Measurements from ENCODE around the gene ZXDC. TPM values are rescaled to one million over a fixed set of nuclear protein-coding genes. Genes with fewer than 3 reads are reported as not detected.

The ZXDC gene
- total RNA-seq, 1 donor from 2014 or later = 20.7 TPM

- DNase-seq = no peak
These were observed 23.5 kb downstream of the ZXDC start for GRCh38 chr3:126452213-126452612.

GRCh38 chr3:126451511-126451910, 24.2 kb downstream of the ZXDC start:
- DNase-seq = no peak

GRCh38 chr3:126450744-126451143, 24.9 kb downstream of the ZXDC start:
- no peak for DNase-seq

GRCh38 chr3:126450219-126450618, 25.5 kb downstream of the ZXDC start:
- no peak for DNase-seq

GRCh38 chr3:126449621-126450051, 26.1 kb downstream of the ZXDC start:
- no peak for DNase-seq

GRCh38 chr3:126448893-126449180, 26.9 kb downstream of the ZXDC start:
- DNase-seq = no peak

- DNase-seq = no peak
These were observed 27.4 kb downstream of the ZXDC start for GRCh38 chr3:126448136-126448892.

- DNase-seq = no peak
These were observed 28.1 kb downstream of the ZXDC start for GRCh38 chr3:126447456-126448106.

- DNase-seq = no peak
These were observed 28.9 kb downstream of the ZXDC start for GRCh38 chr3:126446791-126447190.

- no peak for DNase-seq
These were observed 29.4 kb downstream of the ZXDC start for GRCh38 chr3:126446301-126446700.

GRCh38 chr3:126445506-126445905, 30.2 kb downstream of the ZXDC start:
- no peak for DNase-seq

GRCh38 chr3:126442856-126443242, 32.8 kb downstream of the ZXDC start:
- no peak for DNase-seq

GRCh38 chr3:126442094-126442855, 33.4 kb downstream of the ZXDC start:
- peak; percentile 53 for DNase-seq

GRCh38 chr3:126441256-126441880, 34.3 kb downstream of the ZXDC start:
- no peak for DNase-seq

- DNase-seq = no peak
These were observed 35.0 kb downstream of the ZXDC start for GRCh38 chr3:126440709-126440995.

- no peak for DNase-seq
These were observed 35.6 kb downstream of the ZXDC start for GRCh38 chr3:126439968-126440708.

- DNase-seq = no peak
These were observed 36.2 kb downstream of the ZXDC start for GRCh38 chr3:126439346-126439967.

GRCh38 chr3:126438746-126439145, 36.9 kb downstream of the ZXDC start:
- no peak for DNase-seq

- DNase-seq = no peak
These were observed 37.5 kb downstream of the ZXDC start for GRCh38 chr3:126438186-126438585.

GRCh38 chr3:126436826-126437717, 38.6 kb downstream of the ZXDC start:
- DNase-seq = no peak

Measured in skin of body (tissue), 2 donors.